ENCODE measurements around the gene IGSF9.
"Not testable (repeated sequence)": the region's sequence is repeated elsewhere in the genome, so short reads cannot be mapped to it uniquely, and the experiment has no call there.

IGSF9 gene

GRCh38 chr1:159920651-159921050 lies 24.8 kb downstream of the IGSF9 start:
- DNase-seq (ENCODE audit: low read depth in 3 of 3) = no peak

- no peak for DNase-seq (ENCODE audit: low read depth in 3 of 3)
Measured at GRCh38 chr1:159920202-159920601, 25.2 kb downstream of the IGSF9 start.

- DNase-seq (ENCODE audit: low read depth in 3 of 3) = no peak
Measured at GRCh38 chr1:159919236-159919865, 26.1 kb downstream of the IGSF9 start.

GRCh38 chr1:159918352-159919200 lies 26.8 kb downstream of the IGSF9 start:
- DNase-seq (ENCODE audit: low read depth in 3 of 3) = no peak

GRCh38 chr1:159917533-159918351 lies 27.7 kb downstream of the IGSF9 start:
- no peak for DNase-seq (ENCODE audit: low read depth in 3 of 3)

GRCh38 chr1:159916242-159917051 lies 29.0 kb downstream of the IGSF9 start:
- DNase-seq (ENCODE audit: low read depth in 3 of 3) = no peak

GRCh38 chr1:159915571-159916241 lies 29.7 kb downstream of the IGSF9 start:
- DNase-seq (ENCODE audit: low read depth in 3 of 3) = no peak

- no peak for DNase-seq (ENCODE audit: low read depth in 3 of 3)
Measured at GRCh38 chr1:159914252-159915018, 31.0 kb downstream of the IGSF9 start.

- DNase-seq (ENCODE audit: low read depth in 3 of 3) = no peak
Measured at GRCh38 chr1:159913451-159914192, 31.8 kb downstream of the IGSF9 start.

- no peak for DNase-seq (ENCODE audit: low read depth in 3 of 3)
Measured at GRCh38 chr1:159911326-159912070, 33.9 kb downstream of the IGSF9 start.

GRCh38 chr1:159908031-159908940 lies 37.1 kb downstream of the IGSF9 start:
- DNase-seq (ENCODE audit: low read depth in 3 of 3) = no peak

GRCh38 chr1:159906960-159907359 lies 38.5 kb downstream of the IGSF9 start:
- DNase-seq (ENCODE audit: low read depth in 3 of 3) = no peak

- not testable (repeated sequence) for DNase-seq (ENCODE audit: low read depth in 3 of 3)
Measured at GRCh38 chr1:159904036-159904435, 41.4 kb downstream of the IGSF9 start.

- no peak for DNase-seq (ENCODE audit: low read depth in 3 of 3)
Measured at GRCh38 chr1:159902541-159902940, 42.9 kb downstream of the IGSF9 start.

GRCh38 chr1:159900755-159901360 lies 44.6 kb downstream of the IGSF9 start:
- no peak for DNase-seq (ENCODE audit: low read depth in 3 of 3)

- DNase-seq (ENCODE audit: low read depth in 3 of 3) = no peak
Measured at GRCh38 chr1:159900086-159900680, 45.2 kb downstream of the IGSF9 start, which contains the start of gene CFAP45. TSS of gene CFAP45 (minus strand) at chr1:159900165. CDS start at chr1:159900098, 67 bp downstream.

GRCh38 chr1:159899634-159900033 lies 45.8 kb downstream of the IGSF9 start:
- not testable (repeated sequence) for DNase-seq (ENCODE audit: low read depth in 3 of 3)
